SH-SY5Y (cell line): ENCODE measurements around the gene MT1H.

Source experiments
- GATA2 ChIP-seq: IDR thresholded peaks from 2 replicates; pipeline ENCODE4 v1.6.1; 2011; ENCODE audit warnings: mild to moderate bottlenecking, low read depth, low read length
- GATA3 ChIP-seq: IDR thresholded peaks from 2 replicates; pipeline ENCODE4 v1.6.1; 2011; ENCODE audit warnings: low read depth, mild to moderate bottlenecking, low read length, moderate library complexity

Gene MT1H

DNA sequence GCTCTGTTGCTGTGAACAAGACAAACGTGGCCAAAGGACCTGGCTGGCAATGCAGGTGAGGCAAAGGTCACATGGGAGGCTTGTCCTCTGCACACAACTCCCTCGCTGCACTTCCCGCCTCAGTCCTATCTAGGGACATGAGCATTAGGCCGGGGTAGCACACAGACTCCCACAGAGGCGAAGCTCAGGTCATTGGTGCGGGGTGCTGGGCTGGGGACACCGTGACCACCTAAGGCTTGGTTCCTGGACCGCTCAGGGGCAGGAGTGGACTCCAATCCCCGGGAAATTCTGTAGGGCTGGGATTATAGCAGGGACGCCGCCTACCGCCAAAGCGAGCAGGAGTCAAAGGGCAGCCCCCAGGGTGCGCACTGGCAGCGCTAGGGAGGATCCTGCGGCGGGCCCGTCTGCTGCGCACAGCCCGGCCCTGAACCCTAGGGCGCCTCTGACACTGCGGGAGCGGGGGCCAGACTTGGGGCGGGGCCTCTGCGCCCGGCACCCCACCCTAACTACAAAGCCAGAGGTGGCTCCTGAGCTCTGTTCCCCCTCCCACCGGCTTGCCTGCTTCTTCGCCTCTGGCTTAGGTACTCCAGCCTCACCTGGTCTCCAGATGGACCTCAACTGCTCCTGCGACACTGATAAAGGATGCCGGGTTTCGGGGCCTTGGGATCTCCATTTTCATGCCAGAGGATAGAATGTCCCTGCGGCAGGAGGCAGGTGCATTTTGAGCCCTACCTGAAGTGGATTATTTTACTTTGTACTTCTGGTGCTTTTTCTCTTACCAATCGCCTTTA, 21.8 kb upstream of the MT1H start:
- no peak for TF ChIP-seq GATA3
- TF ChIP-seq GATA2, result no peak

- peak; percentile 84 for TF ChIP-seq GATA2
- TF ChIP-seq GATA3, result no peak
Measured at GRCh38 chr16:56649271-56649670, 20.3 kb upstream of the MT1H start.

- no peak for TF ChIP-seq GATA2
- no peak for TF ChIP-seq GATA3
Measured at GRCh38 chr16:56649820-56650219, 19.8 kb upstream of the MT1H start.

DNA sequence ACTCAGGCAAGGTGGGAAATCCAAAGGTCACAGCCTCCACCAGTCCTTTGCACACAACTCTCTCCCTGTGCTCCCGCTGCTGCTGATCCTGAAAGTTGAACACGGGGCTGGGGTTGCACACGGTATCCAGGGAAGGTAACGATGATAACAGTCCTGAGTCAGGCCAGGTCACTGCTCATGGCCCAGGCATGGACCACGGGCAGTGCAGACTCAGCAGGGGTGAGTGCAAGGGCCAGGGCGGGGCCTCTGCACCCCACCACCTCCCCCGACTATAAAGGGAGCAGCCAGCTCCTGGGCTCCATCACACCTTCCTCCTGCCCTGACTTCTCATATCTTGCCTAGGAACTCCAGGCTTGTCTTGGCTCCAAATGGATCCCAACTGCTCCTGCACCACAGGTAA, 18.0 kb upstream of the MT1H start, which contains the start of gene MT1B:
Gene MT1B, plus strand, starts transcription at position 301 of the 400 bp plus-strand sequence. Its CDS starts 68 bp downstream, at position 369.
- TF ChIP-seq GATA2, result no peak
- TF ChIP-seq GATA3, result no peak

- no peak for TF ChIP-seq GATA3
- TF ChIP-seq GATA2, result no peak
Measured at GRCh38 chr16:56652600-56652999, 17.0 kb upstream of the MT1H start.

DNA sequence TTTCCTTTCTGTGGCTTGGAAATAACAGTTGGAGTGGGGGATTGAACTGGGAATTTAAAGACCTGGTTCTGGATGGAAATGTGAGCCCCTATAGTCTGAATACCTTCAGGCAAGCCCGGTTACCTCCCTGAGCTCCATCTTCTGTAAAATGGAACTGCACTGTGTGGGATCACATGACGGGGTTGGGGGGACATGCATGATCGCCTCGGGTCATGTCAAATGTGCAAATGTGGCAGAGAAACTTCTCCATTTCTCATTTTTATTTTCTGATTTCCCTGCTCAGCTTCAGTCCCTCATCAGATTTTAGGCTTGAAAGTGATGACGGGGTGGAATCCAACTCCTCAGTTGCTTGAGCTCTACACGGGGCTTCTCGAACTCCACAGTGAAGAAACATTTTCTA, 16.4 kb upstream of the MT1H start:
- TF ChIP-seq GATA2 (no peak), GATA3 (no peak)

GRCh38 chr16:56657555-56658326, 11.9 kb upstream of the MT1H start, which contains the start of gene MT1F:
TSS of gene MT1F (plus strand) at chr16:56657959. CDS start at chr16:56658059, 100 bp downstream.
- no peak for TF ChIP-seq GATA3
- TF ChIP-seq GATA2, result no peak

DNA sequence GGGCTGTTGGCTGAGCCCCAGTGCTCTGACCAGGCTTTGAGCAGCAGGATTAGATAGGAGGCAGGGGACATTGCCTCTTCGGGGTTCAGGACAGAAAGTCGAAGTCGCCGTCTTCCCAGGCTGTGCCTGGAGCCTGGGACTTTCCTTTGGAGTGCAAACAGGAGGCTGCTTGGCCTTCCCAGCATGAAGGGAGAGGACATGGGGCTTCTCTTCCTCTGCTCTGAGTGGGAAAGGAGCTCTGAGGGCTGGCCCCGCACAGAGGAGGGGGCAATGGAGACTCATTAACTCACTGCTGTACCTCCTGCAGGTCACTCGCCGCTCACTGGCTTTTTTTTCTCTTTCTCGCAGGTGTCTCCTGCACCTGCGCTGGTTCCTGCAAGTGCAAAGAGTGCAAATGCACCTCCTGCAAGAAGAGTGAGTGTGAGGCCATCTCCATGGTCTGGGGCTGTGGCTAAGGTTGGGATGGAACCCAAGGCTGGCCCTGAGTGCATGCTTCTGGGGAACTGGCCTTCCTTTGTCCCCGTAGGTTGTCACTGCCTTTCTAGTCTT, 11.2 kb upstream of the MT1H start:
- TF ChIP-seq GATA3 (no peak), GATA2 (no peak)

- no peak for TF ChIP-seq GATA3
- TF ChIP-seq GATA2, result no peak
Measured at GRCh38 chr16:56662357-56663354, 7.0 kb upstream of the MT1H start.

DNA sequence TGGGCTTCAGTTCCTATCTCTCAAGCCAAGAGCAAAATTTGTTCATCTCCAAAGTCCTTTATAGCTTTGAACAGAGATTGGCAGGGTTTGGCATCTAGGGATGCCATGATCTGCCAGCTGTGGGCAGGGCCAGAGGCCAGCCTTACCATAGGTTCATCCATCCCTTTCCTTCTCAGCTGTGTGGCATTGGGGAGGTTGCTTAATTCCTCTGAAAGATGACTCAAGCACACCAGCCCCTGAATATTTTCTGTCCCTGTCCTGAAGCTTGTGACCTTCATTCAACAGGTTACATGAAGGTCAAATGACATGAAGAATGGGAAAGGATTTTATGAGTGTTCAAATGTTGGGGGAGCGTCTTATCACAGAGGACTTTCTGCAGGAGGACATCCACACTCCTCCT, 5.1 kb upstream of the MT1H start:
- TF ChIP-seq GATA2 (no peak), GATA3 (no peak)

DNA sequence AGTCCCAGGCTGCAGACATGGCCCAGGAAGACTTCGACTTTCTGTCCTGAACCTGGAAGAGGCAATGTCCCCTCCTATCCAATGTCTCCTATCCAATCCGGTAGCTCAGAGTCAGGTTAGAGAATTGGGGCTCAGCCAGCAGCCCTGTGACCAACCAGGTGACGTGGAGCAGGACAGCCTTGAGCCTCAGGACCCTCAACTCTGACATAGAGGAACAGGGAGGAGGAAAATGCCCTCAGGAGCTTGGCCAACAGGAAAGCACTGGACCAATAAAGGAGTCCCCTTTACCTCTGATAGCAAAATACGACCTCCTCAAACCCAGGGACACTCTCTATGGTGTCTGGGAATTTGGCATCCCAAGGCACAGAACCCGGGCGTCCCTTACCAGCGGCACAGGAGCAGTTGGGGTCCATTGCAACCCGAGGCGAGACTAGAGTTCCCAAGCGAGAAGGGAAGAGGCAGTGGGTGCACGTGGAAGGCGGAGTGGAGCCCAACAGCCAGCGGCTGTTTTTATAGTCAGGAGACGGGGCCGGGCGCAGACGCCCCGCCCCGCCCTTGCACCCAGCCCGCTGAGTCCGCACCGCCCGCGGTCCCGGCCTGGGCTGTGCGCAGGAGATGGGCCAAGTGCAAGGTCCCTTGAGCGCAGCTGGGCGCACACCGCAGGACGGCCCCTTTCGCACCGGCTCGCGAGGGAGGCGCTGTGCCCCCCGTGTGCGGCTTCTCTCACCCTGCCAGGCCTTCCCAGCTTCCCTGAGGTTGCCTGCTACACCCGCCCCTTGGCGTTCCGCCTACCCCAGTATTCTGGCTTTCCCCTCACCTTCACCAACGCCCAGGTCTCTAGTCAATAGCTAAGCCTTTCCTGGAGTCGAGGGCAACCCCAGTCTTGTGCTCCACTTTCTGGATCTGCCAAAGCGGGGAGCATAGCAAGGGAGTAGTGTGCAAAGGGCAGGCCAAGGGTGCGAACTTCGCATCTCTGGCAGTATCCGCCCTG, 1.7 kb upstream of the MT1H start, which contains the start of gene MT1G:
Gene MT1G, minus strand, starts transcription at position 485 of the 991 bp plus-strand sequence. Its CDS starts 72 bp downstream, at position 413.
- no peak for TF ChIP-seq GATA3

- no peak for TF ChIP-seq GATA2
- TF ChIP-seq GATA3, result no peak
Measured at GRCh38 chr16:56669840-56670619, 416 bp downstream of the MT1H start.
